GM18909 (cell line): ENCODE measurements around the gene EBF3.

Source experiments
- ATAC-seq: cut with Tn5 transposase; IDR thresholded peaks from one replicate; pipeline ENCODE4 v1.9.1; 2021; ENCODE audit warnings: mild to moderate bottlenecking; ENCODE audit not compliant: unreplicated experiment, poor library complexity

The EBF3 gene

GRCh38 chr10:129844216-129844766 lies 119.8 kb downstream of the EBF3 start:
- no peak for ATAC-seq

- ATAC-seq = no peak
Observed at GRCh38 chr10:129843702-129844101, 120.4 kb downstream of the EBF3 start.

- ATAC-seq = no peak
Observed at GRCh38 chr10:129843131-129843541, 120.9 kb downstream of the EBF3 start.

GRCh38 chr10:129842031-129842430 lies 122.0 kb downstream of the EBF3 start:
- ATAC-seq = no peak

- no peak for ATAC-seq
Observed at GRCh38 chr10:129841590-129841989, 122.5 kb downstream of the EBF3 start.

- no peak for ATAC-seq
Observed at GRCh38 chr10:129841071-129841470, 123.0 kb downstream of the EBF3 start.

GRCh38 chr10:129840196-129840590 lies 123.9 kb downstream of the EBF3 start:
- ATAC-seq = no peak

- ATAC-seq = no peak
Observed at GRCh38 chr10:129839285-129840195, 124.5 kb downstream of the EBF3 start.

- no peak for ATAC-seq
Observed at GRCh38 chr10:129838794-129839193, 125.3 kb downstream of the EBF3 start.

GRCh38 chr10:129837909-129838582 lies 126.0 kb downstream of the EBF3 start:
- no peak for ATAC-seq

- no peak for ATAC-seq
Observed at GRCh38 chr10:129836253-129836652, 127.8 kb downstream of the EBF3 start.

GRCh38 chr10:129833994-129834739 lies 129.9 kb downstream of the EBF3 start:
- ATAC-seq = no peak

GRCh38 chr10:129833468-129833950 lies 130.6 kb downstream of the EBF3 start:
- ATAC-seq = no peak

GRCh38 chr10:129832573-129833467 lies 131.3 kb downstream of the EBF3 start:
- ATAC-seq = no peak

GRCh38 chr10:129831150-129831549 lies 132.9 kb downstream of the EBF3 start:
- ATAC-seq = no peak

GRCh38 chr10:129825826-129826225 lies 138.2 kb downstream of the EBF3 start:
- ATAC-seq = no peak

GRCh38 chr10:129825221-129825620 lies 138.9 kb downstream of the EBF3 start:
- ATAC-seq = no peak

- ATAC-seq = no peak
Observed at GRCh38 chr10:129820451-129820850, 143.6 kb downstream of the EBF3 start.

- no peak for ATAC-seq
Observed at GRCh38 chr10:129816656-129817045, 147.4 kb downstream of the EBF3 start.
